GM23248 (cell line): ENCODE data around the gene SORT1.

Experiments used
- EZH2 ChIP-seq: fragments of 200-600 bp; sonication (generic); IDR thresholded peaks from 2 replicates; pipeline ENCODE4 v1.6.1; 2018; ENCODE audit warnings: antibody characterized with exemption, mild to moderate bottlenecking; ENCODE audit not compliant: insufficient read depth, poor library complexity, severe bottlenecking
- EZH2phosphoT487 ChIP-seq: fragments of 200-600 bp; sonication (generic); IDR thresholded peaks from 2 replicates; pipeline ENCODE4 v1.6.1; 2018; ENCODE audit warnings: antibody characterized with exemption, moderate library complexity, mild to moderate bottlenecking, low read depth; ENCODE audit not compliant: insufficient read depth

DNA sequence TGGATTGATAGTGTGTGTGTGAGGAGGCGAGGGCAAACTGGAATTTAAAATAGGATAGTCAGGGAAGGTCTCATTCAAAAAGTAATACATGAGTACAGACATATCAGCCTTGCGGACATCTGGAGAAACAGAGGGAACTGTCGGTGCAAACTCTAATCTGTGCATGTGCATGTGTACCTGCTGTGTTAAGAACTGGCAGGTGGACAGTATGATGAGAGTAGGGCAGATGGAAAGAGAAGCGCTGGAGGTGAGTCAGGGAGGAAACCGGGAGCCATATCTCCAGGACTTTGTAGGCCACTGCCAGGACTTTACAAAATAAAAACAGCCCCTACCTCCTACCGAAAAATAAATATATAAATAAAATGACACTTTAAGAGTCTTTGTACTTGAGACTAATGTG, 59.6 kb downstream of the SORT1 start:
- TF ChIP-seq EZH2 (no peak), EZH2phosphoT487 (no peak)
